ENCODE data around the gene HILPDA.

GRCh38 chr7:128424686-128425275, 30.9 kb upstream of the HILPDA start:
- TF ChIP-seq, protein P1, sequence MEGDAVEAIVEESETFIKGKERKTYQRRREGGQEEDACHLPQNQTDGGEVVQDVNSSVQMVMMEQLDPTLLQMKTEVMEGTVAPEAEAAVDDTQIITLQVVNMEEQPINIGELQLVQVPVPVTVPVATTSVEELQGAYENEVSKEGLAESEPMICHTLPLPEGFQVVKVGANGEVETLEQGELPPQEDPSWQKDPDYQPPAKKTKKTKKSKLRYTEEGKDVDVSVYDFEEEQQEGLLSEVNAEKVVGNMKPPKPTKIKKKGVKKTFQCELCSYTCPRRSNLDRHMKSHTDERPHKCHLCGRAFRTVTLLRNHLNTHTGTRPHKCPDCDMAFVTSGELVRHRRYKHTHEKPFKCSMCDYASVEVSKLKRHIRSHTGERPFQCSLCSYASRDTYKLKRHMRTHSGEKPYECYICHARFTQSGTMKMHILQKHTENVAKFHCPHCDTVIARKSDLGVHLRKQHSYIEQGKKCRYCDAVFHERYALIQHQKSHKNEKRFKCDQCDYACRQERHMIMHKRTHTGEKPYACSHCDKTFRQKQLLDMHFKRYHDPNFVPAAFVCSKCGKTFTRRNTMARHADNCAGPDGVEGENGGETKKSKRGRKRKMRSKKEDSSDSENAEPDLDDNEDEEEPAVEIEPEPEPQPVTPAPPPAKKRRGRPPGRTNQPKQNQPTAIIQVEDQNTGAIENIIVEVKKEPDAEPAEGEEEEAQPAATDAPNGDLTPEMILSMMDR (IDR thresholded peaks at IDR 0.05; ENCODE audit: extremely low read depth in 1 of 2, insufficient read depth in 1 of 2, low read depth in 1 of 2, low read length in 2 of 2), result no peak
- TF ChIP-seq POLR2A (IDR thresholded peaks at IDR 0.05; ENCODE audit: low read depth, low read length) (no peak), EZH2 (IDR thresholded peaks at IDR 0.05; ENCODE audit: borderline replicate concordance, low read depth, low read length, severe bottlenecking) (no peak), MYC (IDR thresholded peaks at IDR 0.05; ENCODE audit: low read depth, low read length) (no peak), POLR2AphosphoS5 (IDR thresholded peaks at IDR 0.05; ENCODE audit: insufficient read depth, low read depth, low read length) (no peak)

All from endothelial cell of umbilical vein (primary cell).